Activated naive CD8-positive, alpha-beta T cell treated with anti-CD3 and anti-CD28 coated beads, Interleukin-2, amount 50 U/mL, for 24 hours (primary cell): Measurements from ENCODE around the gene RNF39.
"Not testable (repeated sequence)": the region's sequence is repeated elsewhere in the genome, so short reads cannot be mapped to it uniquely, and the experiment has no call there.

Source experiments
- ATAC-seq: fragments of 150-1000 bp; cut with Tn5 transposase; one replicate; pipeline ENCODE4 v1.10.0; 2021
- DNase-seq: peaks from one replicate; pipeline ENCODE4 v3.0.0; 2021
- H3K27ac Mint-ChIP-seq: one replicate; pipeline ENCODE4 v1.8.0; 2021; ENCODE audit warnings: mild to moderate bottlenecking, mixed read lengths
- H3K27me3 Mint-ChIP-seq: one replicate; pipeline ENCODE4 v1.8.0; 2021; ENCODE audit warnings: mixed read lengths
- H3K36me3 Mint-ChIP-seq: one replicate; pipeline ENCODE4 v1.8.0; 2021; ENCODE audit warnings: low read depth, mixed read lengths
- H3K4me1 Mint-ChIP-seq: one replicate; pipeline ENCODE4 v1.8.0; 2021; ENCODE audit warnings: mixed read lengths
- H3K4me3 Mint-ChIP-seq: one replicate; pipeline ENCODE4 v1.8.0; 2021; ENCODE audit warnings: mild to moderate bottlenecking, moderate library complexity, mixed read lengths
- H3K9me3 Mint-ChIP-seq: one replicate; pipeline ENCODE4 v1.8.0; 2021; ENCODE audit warnings: mixed read lengths

The RNF39 gene, protein sequence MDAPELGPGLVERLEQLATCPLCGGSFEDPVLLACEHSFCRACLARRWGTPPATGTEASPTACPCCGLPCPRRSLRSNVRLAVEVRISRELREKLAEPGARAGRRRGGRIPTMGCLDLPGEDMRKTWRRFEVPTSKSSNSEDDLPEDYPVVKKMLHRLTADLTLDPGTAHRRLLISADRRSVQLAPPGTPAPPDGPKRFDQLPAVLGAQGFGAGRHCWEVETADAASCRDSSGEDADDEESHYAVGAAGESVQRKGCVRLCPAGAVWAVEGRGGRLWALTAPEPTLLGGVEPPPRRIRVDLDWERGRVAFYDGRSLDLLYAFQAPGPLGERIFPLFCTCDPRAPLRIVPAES

DNA sequence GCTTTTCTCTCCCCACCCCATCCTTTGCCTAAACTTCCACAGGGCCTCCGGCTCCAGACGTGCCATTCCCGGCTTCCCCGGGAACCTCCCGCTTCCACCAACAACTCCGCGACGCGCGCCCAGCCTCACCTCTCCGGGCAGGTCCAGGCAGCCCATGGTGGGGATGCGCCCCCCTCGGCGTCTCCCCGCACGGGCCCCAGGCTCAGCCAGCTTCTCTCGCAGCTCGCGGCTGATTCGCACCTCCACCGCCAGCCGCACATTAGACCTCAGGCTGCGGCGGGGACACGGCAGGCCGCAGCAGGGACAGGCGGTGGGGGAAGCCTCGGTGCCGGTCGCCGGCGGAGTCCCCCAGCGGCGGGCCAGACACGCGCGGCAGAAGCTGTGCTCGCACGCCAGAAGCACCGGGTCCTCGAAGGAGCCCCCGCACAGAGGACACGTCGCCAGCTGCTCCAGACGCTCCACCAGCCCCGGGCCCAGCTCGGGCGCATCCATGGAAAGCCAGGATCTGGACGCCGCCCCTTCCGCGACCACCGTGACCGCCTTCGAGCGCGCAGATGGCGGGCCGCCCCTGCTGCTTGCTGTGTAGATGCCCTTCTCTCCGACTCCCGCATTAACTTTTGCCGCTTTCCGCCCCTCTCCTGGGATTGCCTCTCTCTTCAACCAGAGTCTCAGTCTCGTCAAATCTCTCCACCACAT, at the start of gene RNF39:
Gene RNF39, minus strand, starts transcription at position 676 of the 696 bp plus-strand sequence. Its CDS starts 184 bp downstream, at position 492.
- Mint-ChIP-seq H3K9me3 (no peaks in the 10 kb centered on the region), H3K4me1 (peaks cover 37% of the 10 kb centered on the region), H3K36me3 (peaks cover 5% of the 10 kb centered on the region), H3K27ac (no peak within 1 kb of the TSS), H3K4me3 (peak within 1 kb of the TSS; percentile 48), H3K27me3 (peaks cover 73% of the 10 kb centered on the region)
- no peak for DNase-seq
- ATAC-seq: no peak

- Mint-ChIP-seq H3K9me3 (no peaks in the 10 kb centered on the region), H3K4me3 (no peak overlapping the region), H3K36me3 (no peaks in the 10 kb centered on the region), H3K27me3 (peaks cover 29% of the 10 kb centered on the region), H3K4me1 (no peaks in the 10 kb centered on the region), H3K27ac (no peak overlapping the region)
- ATAC-seq (no peak), DNase-seq (no peak)
Observed at GRCh38 chr6:30122515-30122914, 46.9 kb upstream of the RNF39 start.

GRCh38 chr6:30121446-30122366, 46.1 kb upstream of the RNF39 start:
- no peaks in the 10 kb centered on the region for H3K4me1 Mint-ChIP-seq
- DNase-seq: no peak
- no peak overlapping the region for H3K4me3 Mint-ChIP-seq
- no peaks in the 10 kb centered on the region for H3K36me3 Mint-ChIP-seq
- no peaks in the 10 kb centered on the region for H3K9me3 Mint-ChIP-seq
- no peak overlapping the region for H3K27ac Mint-ChIP-seq
- no peak for ATAC-seq
- H3K27me3 Mint-ChIP-seq: peaks cover 21% of the 10 kb centered on the region

DNA sequence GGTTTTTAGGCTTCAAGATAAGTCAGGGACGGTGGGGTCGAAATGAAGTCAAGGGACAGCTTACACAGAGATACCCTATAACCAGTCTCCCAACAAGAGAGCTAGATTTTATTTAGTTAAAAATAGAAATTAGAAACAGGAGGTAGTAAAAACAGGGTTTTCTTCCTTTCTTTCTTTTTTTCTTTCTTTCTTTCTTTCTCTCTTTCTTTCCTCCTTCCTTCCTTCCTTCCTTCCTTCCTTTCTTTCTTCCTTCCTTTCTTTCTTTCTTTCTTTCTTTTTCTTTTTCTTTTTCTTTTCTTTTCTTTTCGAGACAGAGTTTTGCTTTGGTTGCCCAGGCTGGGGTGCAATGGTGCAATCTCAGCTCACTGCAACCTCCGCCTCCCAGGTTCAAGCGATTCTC, 43.1 kb upstream of the RNF39 start:
- not testable (repeated sequence) for DNase-seq, H3K27ac Mint-ChIP-seq, H3K4me1 Mint-ChIP-seq, H3K36me3 Mint-ChIP-seq, ATAC-seq, H3K4me3 Mint-ChIP-seq, H3K9me3 Mint-ChIP-seq
- H3K27me3 Mint-ChIP-seq: peaks cover 26% of the 10 kb centered on the region

GRCh38 chr6:30116724-30117123, 41.2 kb upstream of the RNF39 start:
- peaks cover 39% of the 10 kb centered on the region for H3K27me3 Mint-ChIP-seq
- H3K4me3 Mint-ChIP-seq: no peak overlapping the region

GRCh38 chr6:30113841-30114240, 38.3 kb upstream of the RNF39 start:
- no peaks in the 10 kb centered on the region for H3K36me3 Mint-ChIP-seq
- H3K27me3 Mint-ChIP-seq: peaks cover 54% of the 10 kb centered on the region
- no peak for DNase-seq
- no peak for ATAC-seq
- H3K4me3 Mint-ChIP-seq: peak overlapping the region; percentile 4
- peaks cover 13% of the 10 kb centered on the region for H3K4me1 Mint-ChIP-seq
- no peak overlapping the region for H3K27ac Mint-ChIP-seq
- no peaks in the 10 kb centered on the region for H3K9me3 Mint-ChIP-seq

More at GRCh38 chr6:30116724-30117123, 41.2 kb upstream of the RNF39 start:
- Mint-ChIP-seq H3K36me3 (no peaks in the 10 kb centered on the region), H3K27ac (no peak overlapping the region), H3K9me3 (no peaks in the 10 kb centered on the region), H3K4me1 (peaks cover 13% of the 10 kb centered on the region)
- DNase-seq: no peak
- no peak for ATAC-seq

GRCh38 chr6:30113003-30113759, 37.6 kb upstream of the RNF39 start, which contains the start of gene TRIM31:
Gene TRIM31 (minus strand): TSS chr6:30113090. CDS start chr6:30112805, 285 bp downstream.
- no peaks in the 10 kb centered on the region for H3K36me3 Mint-ChIP-seq
- ATAC-seq: peak; percentile 80
- H3K4me3 Mint-ChIP-seq: peak within 1 kb of the TSS; percentile 4
- DNase-seq: no peak
- peaks cover 13% of the 10 kb centered on the region for H3K4me1 Mint-ChIP-seq
- H3K27me3 Mint-ChIP-seq: peaks cover 55% of the 10 kb centered on the region
- H3K9me3 Mint-ChIP-seq: no peaks in the 10 kb centered on the region
- no peak within 1 kb of the TSS for H3K27ac Mint-ChIP-seq

DNA sequence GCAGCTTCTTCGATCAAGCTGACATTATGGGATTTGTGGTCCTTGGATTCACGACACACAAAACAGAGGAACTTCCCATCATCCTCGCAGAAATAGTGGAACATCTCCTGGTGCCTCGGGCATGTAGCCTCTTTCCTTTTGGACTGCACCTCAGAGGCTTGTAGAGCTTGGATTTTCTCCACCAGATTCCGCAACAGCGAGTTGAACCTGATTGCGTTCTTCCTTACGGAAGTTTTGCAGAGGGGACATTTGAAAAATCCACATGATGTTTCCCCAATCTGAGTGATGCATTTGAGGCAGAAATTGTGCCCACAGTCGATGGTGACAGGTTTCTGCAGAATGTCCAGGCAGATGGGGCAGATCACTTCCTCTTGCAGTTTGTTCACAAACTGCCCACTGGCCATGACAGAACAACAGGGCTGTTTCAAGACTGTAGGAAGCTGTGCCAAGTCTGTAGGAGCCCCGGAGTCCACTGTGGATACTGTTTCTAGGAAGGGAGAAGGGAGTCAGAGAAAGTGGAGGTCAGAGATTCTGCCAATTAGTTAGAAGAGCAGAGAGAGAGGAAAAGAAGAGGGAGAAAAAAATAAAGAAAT, 36.9 kb upstream of the RNF39 start:
- H3K27me3 Mint-ChIP-seq: peaks cover 57% of the 10 kb centered on the region
- H3K9me3 Mint-ChIP-seq: no peaks in the 10 kb centered on the region

DNA sequence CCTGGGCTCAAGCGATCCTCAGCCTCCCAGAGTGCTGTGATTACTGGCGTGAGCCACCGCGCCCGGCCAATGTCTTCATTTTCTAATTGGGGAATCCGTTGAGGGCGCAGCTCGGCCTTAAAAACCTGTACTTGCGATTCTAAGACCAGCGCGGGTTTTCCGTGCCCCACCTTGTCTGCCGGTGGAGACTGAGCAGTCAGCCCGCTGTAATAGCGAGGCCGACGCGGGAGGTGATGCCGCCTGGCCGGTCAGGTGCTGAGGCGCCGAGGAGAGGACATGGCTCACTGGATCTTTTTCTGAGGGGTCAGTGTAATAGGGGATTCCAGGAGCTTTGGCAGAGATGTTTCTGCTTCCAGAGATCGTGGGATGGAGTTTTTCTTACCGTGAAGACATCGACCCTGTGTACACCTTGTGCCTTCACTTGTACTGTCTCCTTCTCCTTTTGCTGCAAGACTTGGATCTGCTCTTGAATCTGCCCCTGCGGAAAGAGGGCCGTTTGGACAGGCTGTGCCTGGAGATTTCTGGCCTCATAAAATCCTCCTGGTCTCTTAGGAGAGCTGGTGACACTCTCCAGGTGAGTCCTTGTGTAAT, 35.8 kb upstream of the RNF39 start:
- H3K27me3 Mint-ChIP-seq: peaks cover 62% of the 10 kb centered on the region
- H3K4me3 Mint-ChIP-seq: no peak overlapping the region
- DNase-seq (no peak), ATAC-seq (no peak)
- H3K36me3 Mint-ChIP-seq: no peaks in the 10 kb centered on the region
- H3K27ac Mint-ChIP-seq: no peak overlapping the region
- no peaks in the 10 kb centered on the region for H3K9me3 Mint-ChIP-seq
- peaks cover 13% of the 10 kb centered on the region for H3K4me1 Mint-ChIP-seq

More for the DNA sequence above, 36.9 kb upstream of the RNF39 start:
- H3K27ac Mint-ChIP-seq: no peak overlapping the region
- ATAC-seq (no peak), DNase-seq (no peak)
- peaks cover 13% of the 10 kb centered on the region for H3K4me1 Mint-ChIP-seq
- H3K36me3 Mint-ChIP-seq: no peaks in the 10 kb centered on the region
- no peak overlapping the region for H3K4me3 Mint-ChIP-seq

DNA sequence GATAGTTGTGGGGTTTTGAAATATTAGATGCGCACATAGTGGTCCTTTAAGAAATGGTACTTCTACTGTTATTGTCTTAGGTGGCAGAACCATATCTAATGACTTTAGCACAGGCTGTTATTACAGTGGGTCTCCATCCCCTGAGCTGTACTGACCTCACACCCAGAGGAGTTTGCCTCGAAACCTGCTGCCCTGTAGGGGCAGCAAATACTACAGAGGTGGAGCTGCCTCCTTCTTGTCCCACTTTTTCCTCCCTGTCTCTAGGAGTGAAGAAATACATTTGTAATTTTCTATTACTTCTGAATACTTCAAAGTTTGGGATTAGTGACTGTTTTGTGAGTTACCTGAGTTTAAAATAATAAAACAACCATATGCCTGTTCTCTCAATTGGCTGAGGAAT, 29.1 kb upstream of the RNF39 start:
- Mint-ChIP-seq H3K27ac (no peak overlapping the region), H3K27me3 (peaks cover 48% of the 10 kb centered on the region), H3K4me3 (no peak overlapping the region), H3K9me3 (no peaks in the 10 kb centered on the region), H3K36me3 (no peaks in the 10 kb centered on the region), H3K4me1 (peaks cover 32% of the 10 kb centered on the region)
- DNase-seq (no peak), ATAC-seq (no peak)

DNA sequence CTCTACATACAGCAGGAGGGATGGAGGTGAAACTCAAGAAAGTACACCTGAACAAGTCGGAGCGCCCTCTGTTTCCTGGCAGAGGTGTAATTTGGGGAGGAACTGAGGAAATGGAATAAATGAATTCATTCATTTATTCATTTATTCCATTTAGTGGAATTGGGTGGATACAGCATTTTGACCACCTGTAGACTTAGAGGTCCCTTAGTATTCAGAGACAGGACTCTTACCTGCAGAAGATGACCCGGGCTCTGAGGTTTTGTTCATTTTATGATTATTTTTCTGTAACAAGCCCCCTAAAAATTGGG, 28.3 kb upstream of the RNF39 start:
- Mint-ChIP-seq H3K27ac (no peak overlapping the region), H3K4me3 (peak overlapping the region; percentile 74), H3K36me3 (no peaks in the 10 kb centered on the region), H3K9me3 (no peaks in the 10 kb centered on the region), H3K4me1 (peaks cover 32% of the 10 kb centered on the region), H3K27me3 (peaks cover 53% of the 10 kb centered on the region)
- DNase-seq: no peak
- no peak for ATAC-seq

- ATAC-seq (peak; percentile 76), DNase-seq (peak; percentile 81)
- peaks cover 36% of the 10 kb centered on the region for H3K4me1 Mint-ChIP-seq
- peaks cover 54% of the 10 kb centered on the region for H3K27me3 Mint-ChIP-seq
- H3K9me3 Mint-ChIP-seq: no peaks in the 10 kb centered on the region
- peak overlapping the region; percentile 21 for H3K27ac Mint-ChIP-seq
- H3K4me3 Mint-ChIP-seq: peak overlapping the region; percentile 74
- H3K36me3 Mint-ChIP-seq: no peaks in the 10 kb centered on the region
Observed at GRCh38 chr6:30102970-30103871, 27.7 kb upstream of the RNF39 start.
